IMR-90 (cell line): ENCODE measurements around the gene DENND1A. TPM values are rescaled to one million over a fixed set of nuclear protein-coding genes. Genes with fewer than 3 reads are reported as not detected.

Experiments
- ATAC-seq: fragments of 200-7000 bp; cut with Tn5 transposase; 2 replicates; pipeline ENCODE4 v1.9.1; 2020; ENCODE audit warnings: low read depth, mild to moderate bottlenecking, moderate library complexity
- BruUV-seq: library from RNA; stranded (reverse); fragments of 400-500 nt; replicated peaks from 2 replicates; lab custom pipeline; 2021; lab: Mats Ljungman, UMichigan
- CTCF ChIA-PET: fragments of 300-600 bp; formaldehyde crosslinking; extraction: SDS; loops from one replicate; lab custom pipeline; 2021; ENCODE audit warnings: antibody characterized with exemption; lab: Yijun Ruan, JAX
- POLR2A ChIA-PET: fragments of 300-600 bp; sonication (Branson Sonifier 250); formaldehyde crosslinking; loops from one replicate; lab custom pipeline; 2022; ENCODE audit warnings: antibody characterized with exemption; ENCODE audit not compliant: unreplicated experiment; lab: Charles Lee
- DNase-seq: peaks from one replicate; pipeline ENCODE4 v3.0.0; 2013
- H2AFZ ChIP-seq: replicated peaks from 2 replicates; pipeline ENCODE3; 2013; ENCODE audit warnings: low read length, mild to moderate bottlenecking; ENCODE audit not compliant: poor library complexity
- H2AK5ac ChIP-seq: 2 replicates; pipeline ENCODE4 v1.6.1; 2013; ENCODE audit warnings: low read depth, low read length, inconsistent platforms
- H2AK9ac ChIP-seq: replicated peaks from 2 replicates; pipeline ENCODE3; 2013; ENCODE audit warnings: mild to moderate bottlenecking, low read depth, low read length, moderate library complexity; ENCODE audit not compliant: poor library complexity
- H2BK120ac ChIP-seq: 2 replicates; pipeline ENCODE4 v1.6.1; 2013; ENCODE audit warnings: low read depth, low read length, inconsistent platforms
- H2BK15ac ChIP-seq: 3 replicates; pipeline ENCODE4 v1.6.1; 2013; ENCODE audit warnings: low read depth, low read length, inconsistent platforms
- H2BK20ac ChIP-seq: 2 replicates; pipeline ENCODE4 v1.6.1; 2013; ENCODE audit warnings: low read depth, mild to moderate bottlenecking, inconsistent platforms, low read length, moderate library complexity
- H2BK5ac ChIP-seq: 2 replicates; pipeline ENCODE4 v1.6.1; 2013; ENCODE audit warnings: mild to moderate bottlenecking, low read depth, low read length, inconsistent platforms; ENCODE audit not compliant: poor library complexity, severe bottlenecking
- H3K14ac ChIP-seq: replicated peaks from 2 replicates; pipeline ENCODE4 v1.6.1; 2013; ENCODE audit warnings: low read depth, low read length, inconsistent platforms
- H3K18ac ChIP-seq: 2 replicates; pipeline ENCODE4 v1.6.1; 2013; ENCODE audit warnings: low read depth, low read length, control low read depth
- H3K23ac ChIP-seq: 2 replicates; pipeline ENCODE4 v1.6.1; 2013; ENCODE audit warnings: low read depth, low read length, inconsistent platforms
- H3K27ac ChIP-seq: 2 replicates; pipeline ENCODE4 v1.5.1; 2013; ENCODE audit warnings: mild to moderate bottlenecking, control low read depth, low read length; ENCODE audit not compliant: insufficient read depth
- H3K27me3 ChIP-seq: 2 replicates; pipeline ENCODE4 v1.6.1; 2013; ENCODE audit warnings: low read length; ENCODE audit not compliant: control insufficient read depth, insufficient read depth
- H3K36me3 ChIP-seq: 2 replicates; pipeline ENCODE4 v1.6.1; 2013; ENCODE audit warnings: low read length, mixed read lengths; ENCODE audit not compliant: control insufficient read depth, insufficient read depth
- H3K4ac ChIP-seq: 2 replicates; pipeline ENCODE4 v1.6.1; 2013; ENCODE audit warnings: low read depth, low read length, inconsistent platforms
- H3K4me1 ChIP-seq: 2 replicates; pipeline ENCODE4 v1.6.1; 2013; ENCODE audit warnings: low read length, mixed read lengths; ENCODE audit not compliant: control insufficient read depth, insufficient read depth
- H3K4me2 ChIP-seq: 2 replicates; pipeline ENCODE4 v1.6.1; 2013; ENCODE audit warnings: low read depth, mild to moderate bottlenecking, control low read depth, low read length, moderate library complexity
- H3K4me3 ChIP-seq: 2 replicates; pipeline ENCODE4 v1.5.1; 2013; ENCODE audit warnings: low read depth, mild to moderate bottlenecking, control low read depth, low read length, moderate library complexity; ENCODE audit not compliant: insufficient read depth
- H3K56ac ChIP-seq: 2 replicates; pipeline ENCODE4 v1.6.1; 2013; ENCODE audit warnings: low read length, inconsistent platforms; ENCODE audit not compliant: insufficient read depth; ENCODE audit errors: extremely low read depth
- H3K79me1 ChIP-seq, 2 experiments: 2 replicates each; pipeline ENCODE4 v1.6.1; 2013; ENCODE audit warnings: low read length in 2 of 2, inconsistent platforms in 1 of 2, low read depth in 1 of 2
- H3K9ac ChIP-seq: 2 replicates; pipeline ENCODE4 v1.6.1; 2013; ENCODE audit warnings: low read depth, low read length, control low read depth
- H3K9me1 ChIP-seq: 2 replicates; pipeline ENCODE4 v1.6.1; 2013; ENCODE audit warnings: low read length, inconsistent platforms; ENCODE audit not compliant: insufficient read depth
- H3K9me3 ChIP-seq: 2 replicates; pipeline ENCODE4 v1.6.1; 2013; ENCODE audit warnings: low read length; ENCODE audit not compliant: control insufficient read depth, insufficient read depth
- H4K20me1 ChIP-seq: 2 replicates; pipeline ENCODE4 v1.6.1; 2013; ENCODE audit warnings: low read length, inconsistent platforms; ENCODE audit not compliant: insufficient read depth
- H4K5ac ChIP-seq: 2 replicates; pipeline ENCODE4 v1.6.1; 2013; ENCODE audit warnings: mild to moderate bottlenecking, low read depth, low read length, control low read depth
- H4K8ac ChIP-seq, 2 experiments: 2 replicates each; pipeline ENCODE4 v1.6.1; 2013; ENCODE audit warnings: low read depth in 2 of 2, low read length in 2 of 2, control low read depth in 1 of 2, inconsistent platforms in 1 of 2
- H4K91ac ChIP-seq: 2 replicates; pipeline ENCODE4 v1.6.1; 2013; ENCODE audit warnings: low read depth, low read length, inconsistent platforms; ENCODE audit not compliant: insufficient read depth
- BHLHE40 ChIP-seq: fragments of 150-350 bp; IDR thresholded peaks from 2 replicates; pipeline ENCODE4 v1.6.1; 2016; ENCODE audit warnings: mild to moderate bottlenecking, low read depth, low read length
- CEBPB ChIP-seq: IDR thresholded peaks from 2 replicates; pipeline ENCODE4 v1.6.1; 2012; ENCODE audit warnings: low read depth, low read length, improper control_type of control experiment
- CHD1 ChIP-seq: IDR thresholded peaks from 2 replicates; pipeline ENCODE4 v1.6.1; 2012; ENCODE audit warnings: low read depth, low read length, improper control_type of control experiment
- CTCF ChIP-seq: conservative IDR thresholded peaks from 2 replicates; pipeline ENCODE4 v1.5.1; 2012; ENCODE audit warnings: mild to moderate bottlenecking, low read depth, low read length, improper control_type of control experiment
- FOS ChIP-seq: fragments of 150-350 bp; IDR thresholded peaks from 2 replicates; pipeline ENCODE4 v1.6.1; 2016; ENCODE audit warnings: low read depth, low read length
- MXI1 ChIP-seq: IDR thresholded peaks from 2 replicates; pipeline ENCODE4 v1.6.1; 2012; ENCODE audit warnings: low read depth, mild to moderate bottlenecking, low read length, moderate library complexity, borderline replicate concordance
- NFE2L2 ChIP-seq: fragments of 150-350 bp; IDR thresholded peaks from 2 replicates; pipeline ENCODE4 v1.6.1; 2016; ENCODE audit warnings: low read depth, mild to moderate bottlenecking, low read length
- POLR2A ChIP-seq: IDR thresholded peaks from 2 replicates; pipeline ENCODE4 v1.6.1; 2012; ENCODE audit warnings: mild to moderate bottlenecking, low read depth, low read length
- RAD21 ChIP-seq: IDR thresholded peaks from 2 replicates; pipeline ENCODE4 v1.6.1; 2012; ENCODE audit warnings: low read length, improper control_type of control experiment
- RCOR1 ChIP-seq: IDR thresholded peaks from 2 replicates; pipeline ENCODE4 v1.6.1; 2012; ENCODE audit warnings: mild to moderate bottlenecking, low read length, improper control_type of control experiment; ENCODE audit not compliant: insufficient replicate concordance
- RFX5 ChIP-seq: IDR thresholded peaks from 2 replicates; pipeline ENCODE4 v1.8.0; 2012; ENCODE audit warnings: low read depth, mild to moderate bottlenecking, low read length, moderate library complexity
- WGBS, 2 experiments: methylation state at CpG; one replicate each; pipeline versions ENCODE4 v1.1.5 to v1.1.7; 2013; ENCODE audit warnings: missing lambda C conversion rate in 2 of 2; ENCODE audit not compliant: insufficient read length in 1 of 2; ENCODE audit errors: extremely low coverage in 2 of 2; 5-methylcytosine and 5-hydroxymethylcytosine counted together
- dilution Hi-C: fragments of 300-500 bp; cut with HindIII; formaldehyde crosslinking; loops from one replicate; pipeline ENCODE4 v1.14.3; 2018; ENCODE audit warnings: low sequenced_read_pairs; ENCODE audit not compliant: unreplicated experiment
- in situ Hi-C: fragments of 300-500 bp; cut with MboI; formaldehyde crosslinking; loops from 3 replicates; pipeline ENCODE4 v1.14.3; 2019; ENCODE audit warnings: low sequenced_read_pairs, inconsistent platforms, mixed read lengths
- intact Hi-C: fragments of 100-400 bp; cut with micrococcal nuclease; formaldehyde crosslinking; loops from 2 replicates; pipeline ENCODE4 v1.10.0; 2022
- polyA plus RNA-seq, 3 experiments: library from polyadenylated mRNA; depleted of rRNA; stranded (reverse); fragments of >200 nt; gene quantifications; 2 replicates each; pipeline ENCODE4 v1.2.3, GENCODE V29; 2012; ENCODE audit warnings: low replicate concordance in 1 of 3
- total RNA-seq: library from RNA; depleted of rRNA; stranded (reverse); fragments of >200 nt; gene quantifications from 2 replicates; pipeline ENCODE4 v1.2.3, GENCODE V29; 2012

DENND1A gene
- total and polyA plus RNA-seq, 2 of the 4 experiments (the other 2 are of a cell fraction) = 21.4 to 27.6 TPM

- BruUV-seq = no TSS peak
- intact Hi-C loops (loop anchor here (5.0 kb wide), 1 partner anchor 248 kb away; no protein-coding TSS in a partner anchor), in situ Hi-C loops (no loop called here), dilution Hi-C loops (no loop called here)
- H3K23ac ChIP-seq = no peak overlapping the region
- peaks cover under 1% of the 10 kb centered on the region; the same call in 1 of the 2 replicates for H3K9me3 ChIP-seq
- H2BK15ac ChIP-seq = no peak overlapping the region
- peaks cover 13% of the 10 kb centered on the region; the same call in 1 of the 2 replicates for H3K9me1 ChIP-seq
- H3K14ac ChIP-seq = 0 out of 2 replicates have a peak overlapping the region, but pooled peaks have one; percentile 34
- H3K4me2 ChIP-seq = peak overlapping the region; percentile 14; the same call in 1 of the 2 replicates
- POLR2A ChIA-PET = no interaction called here
- H4K5ac ChIP-seq = no peak overlapping the region
- H4K91ac ChIP-seq = no peak overlapping the region
- no CpG with 5 or more reads among the region's 5 CpGs for WGBS, 2 experiments
- H2AK5ac ChIP-seq = peak overlapping the region; percentile 25; the same call in 1 of the 2 replicates
- H3K27ac ChIP-seq = no peak overlapping the region
- no peak overlapping the region for H3K9ac ChIP-seq
- no peak overlapping the region for H3K4ac ChIP-seq
- H3K27me3 ChIP-seq = no peaks in the 10 kb centered on the region
- peak overlapping the region; percentile 3 for H2AFZ ChIP-seq
- no peak for TF ChIP-seq RCOR1
- no peak for TF ChIP-seq MXI1
- no peak for TF ChIP-seq NFE2L2
- TF ChIP-seq POLR2A = no peak
- TF ChIP-seq CHD1 = no peak
- no peak for TF ChIP-seq CTCF
- TF ChIP-seq RFX5 = no peak
- TF ChIP-seq FOS = no peak
- TF ChIP-seq CEBPB = no peak
- no peak for TF ChIP-seq BHLHE40
- no peak for TF ChIP-seq RAD21
- H3K79me1 ChIP-seq = no peaks in the 10 kb centered on the region; a peak in 3 of 4 replicates
- no peak overlapping the region for H3K18ac ChIP-seq
- no peak overlapping the region for H3K56ac ChIP-seq
- CTCF ChIA-PET = no interaction called here
- H2AK9ac ChIP-seq = no peak overlapping the region
- H4K20me1 ChIP-seq = peaks cover 26% of the 10 kb centered on the region; the same call in 1 of the 2 replicates
- H2BK20ac ChIP-seq = no peak overlapping the region
- peak; percentile 86 for ATAC-seq
- no peak overlapping the region for H4K8ac ChIP-seq
- H2BK5ac ChIP-seq = no peak overlapping the region
- no peak overlapping the region for H2BK120ac ChIP-seq
- peak; percentile 63 for DNase-seq
- H3K36me3 ChIP-seq = no peaks in the 10 kb centered on the region
- H3K4me1 ChIP-seq = peaks cover 13% of the 10 kb centered on the region; the same call in 1 of the 2 replicates
- no peak overlapping the region for H3K4me3 ChIP-seq
These were observed 251.0 kb downstream of the DENND1A start for GRCh38 chr9:123678878-123679329.
